IPS-18a (cell line): ENCODE measurements around the gene PRPF18.
A peak's percentile ranks its signal among the peaks of the same experiment; 100 is the strongest.

Experiments used
- H3K27ac ChIP-seq: one replicate; pipeline ENCODE4 v1.5.1; 2013; ENCODE audit warnings: low read length
- H3K27me3 ChIP-seq: one replicate; pipeline ENCODE4 v1.6.1; 2013; ENCODE audit warnings: mild to moderate bottlenecking, low read length; ENCODE audit not compliant: control insufficient read depth, insufficient read depth
- H3K36me3 ChIP-seq: one replicate; pipeline ENCODE4 v1.6.1; 2013; ENCODE audit warnings: low read depth, low read length; ENCODE audit not compliant: control insufficient read depth
- H3K4me1 ChIP-seq: one replicate; pipeline ENCODE4 v1.6.1; 2013; ENCODE audit warnings: low read depth, low read length; ENCODE audit not compliant: control insufficient read depth
- H3K4me3 ChIP-seq: one replicate; pipeline ENCODE4 v1.5.1; 2013; ENCODE audit warnings: low read length
- H3K9ac ChIP-seq: one replicate; pipeline ENCODE4 v1.6.1; 2013; ENCODE audit warnings: mild to moderate bottlenecking, low read length, moderate library complexity
- H3K9me3 ChIP-seq: one replicate; pipeline ENCODE4 v1.6.1; 2013; ENCODE audit warnings: low read depth, low read length; ENCODE audit not compliant: control insufficient read depth

Gene PRPF18

GRCh38 chr10:13612654-13613373, 26.0 kb downstream of the PRPF18 start:
- H3K4me1 ChIP-seq, result peaks cover 20% of the 10 kb centered on the region
- no peak overlapping the region for H3K4me3 ChIP-seq
- no peak overlapping the region for H3K27ac ChIP-seq
- H3K9me3 ChIP-seq, result no peaks in the 10 kb centered on the region
- H3K27me3 ChIP-seq, result no peaks in the 10 kb centered on the region
- peaks cover 15% of the 10 kb centered on the region for H3K36me3 ChIP-seq
- no peak overlapping the region for H3K9ac ChIP-seq

GRCh38 chr10:13613519-13613918, 26.8 kb downstream of the PRPF18 start:
- H3K9ac ChIP-seq, result no peak overlapping the region
- H3K27me3 ChIP-seq, result no peaks in the 10 kb centered on the region
- H3K4me1 ChIP-seq, result peaks cover 20% of the 10 kb centered on the region
- no peak overlapping the region for H3K4me3 ChIP-seq
- peaks cover 15% of the 10 kb centered on the region for H3K36me3 ChIP-seq
- no peak overlapping the region for H3K27ac ChIP-seq
- H3K9me3 ChIP-seq, result no peaks in the 10 kb centered on the region

GRCh38 chr10:13614530-13615332, 28.0 kb downstream of the PRPF18 start:
- H3K4me3 ChIP-seq, result no peak overlapping the region
- H3K27ac ChIP-seq, result no peak overlapping the region
- H3K4me1 ChIP-seq, result peaks cover 20% of the 10 kb centered on the region
- H3K36me3 ChIP-seq, result peaks cover 15% of the 10 kb centered on the region
- H3K9me3 ChIP-seq, result no peaks in the 10 kb centered on the region
- no peaks in the 10 kb centered on the region for H3K27me3 ChIP-seq
- H3K9ac ChIP-seq, result peak overlapping the region; percentile 11

GRCh38 chr10:13615650-13616300, 29.0 kb downstream of the PRPF18 start:
- Histone ChIP-seq H3K27me3 (no peaks in the 10 kb centered on the region), H3K9ac (peak overlapping the region; percentile 11), H3K4me3 (no peak overlapping the region), H3K36me3 (peaks cover 9% of the 10 kb centered on the region), H3K9me3 (no peaks in the 10 kb centered on the region), H3K4me1 (peaks cover 20% of the 10 kb centered on the region), H3K27ac (no peak overlapping the region)

GRCh38 chr10:13617116-13617515, 30.4 kb downstream of the PRPF18 start:
- Histone ChIP-seq H3K4me1 (peaks cover 20% of the 10 kb centered on the region), H3K36me3 (peaks cover 6% of the 10 kb centered on the region)

GRCh38 chr10:13621931-13622330, 35.2 kb downstream of the PRPF18 start:
- Histone ChIP-seq H3K36me3 (peaks cover 3% of the 10 kb centered on the region), H3K4me3 (no peak overlapping the region), H3K9me3 (no peaks in the 10 kb centered on the region), H3K27me3 (no peaks in the 10 kb centered on the region), H3K27ac (no peak overlapping the region), H3K4me1 (no peaks in the 10 kb centered on the region), H3K9ac (no peak overlapping the region)

More at GRCh38 chr10:13617116-13617515, 30.4 kb downstream of the PRPF18 start:
- Histone ChIP-seq H3K9me3 (no peaks in the 10 kb centered on the region), H3K27me3 (no peaks in the 10 kb centered on the region), H3K9ac (no peak overlapping the region), H3K4me3 (no peak overlapping the region), H3K27ac (no peak overlapping the region)

- Histone ChIP-seq H3K9ac (no peak overlapping the region), H3K4me3 (no peak overlapping the region), H3K36me3 (no peaks in the 10 kb centered on the region), H3K4me1 (peaks cover 11% of the 10 kb centered on the region), H3K27me3 (no peaks in the 10 kb centered on the region), H3K9me3 (no peaks in the 10 kb centered on the region), H3K27ac (no peak overlapping the region)
Observed at GRCh38 chr10:13624630-13625029, 37.9 kb downstream of the PRPF18 start.

- no peak overlapping the region for H3K4me3 ChIP-seq
- H3K4me1 ChIP-seq, result peaks cover 11% of the 10 kb centered on the region
- no peaks in the 10 kb centered on the region for H3K36me3 ChIP-seq
- peak overlapping the region; percentile 9 for H3K27ac ChIP-seq
- no peaks in the 10 kb centered on the region for H3K9me3 ChIP-seq
- no peaks in the 10 kb centered on the region for H3K27me3 ChIP-seq
- no peak overlapping the region for H3K9ac ChIP-seq
Observed at GRCh38 chr10:13627459-13628310, 40.9 kb downstream of the PRPF18 start.

- no peak overlapping the region for H3K27ac ChIP-seq
- H3K4me1 ChIP-seq, result peaks cover 11% of the 10 kb centered on the region
- no peaks in the 10 kb centered on the region for H3K36me3 ChIP-seq
- H3K27me3 ChIP-seq, result no peaks in the 10 kb centered on the region
- H3K9ac ChIP-seq, result no peak overlapping the region
- no peak overlapping the region for H3K4me3 ChIP-seq
- H3K9me3 ChIP-seq, result no peaks in the 10 kb centered on the region
Observed at GRCh38 chr10:13628661-13629060, 41.9 kb downstream of the PRPF18 start.

- H3K4me1 ChIP-seq, result peaks cover 11% of the 10 kb centered on the region
- no peak overlapping the region for H3K4me3 ChIP-seq
- H3K27ac ChIP-seq, result no peak overlapping the region
- H3K27me3 ChIP-seq, result no peaks in the 10 kb centered on the region
- no peaks in the 10 kb centered on the region for H3K36me3 ChIP-seq
- H3K9ac ChIP-seq, result no peak overlapping the region
- H3K9me3 ChIP-seq, result no peaks in the 10 kb centered on the region
Observed at GRCh38 chr10:13629116-13629515, 42.4 kb downstream of the PRPF18 start.

GRCh38 chr10:13630231-13630630, 43.5 kb downstream of the PRPF18 start:
- Histone ChIP-seq H3K36me3 (no peaks in the 10 kb centered on the region), H3K9ac (no peak overlapping the region), H3K27me3 (no peaks in the 10 kb centered on the region), H3K9me3 (no peaks in the 10 kb centered on the region), H3K4me3 (no peak overlapping the region), H3K4me1 (peaks cover 11% of the 10 kb centered on the region), H3K27ac (no peak overlapping the region)
